ENCODE data around the gene CCL28.

The CCL28 gene

DNA sequence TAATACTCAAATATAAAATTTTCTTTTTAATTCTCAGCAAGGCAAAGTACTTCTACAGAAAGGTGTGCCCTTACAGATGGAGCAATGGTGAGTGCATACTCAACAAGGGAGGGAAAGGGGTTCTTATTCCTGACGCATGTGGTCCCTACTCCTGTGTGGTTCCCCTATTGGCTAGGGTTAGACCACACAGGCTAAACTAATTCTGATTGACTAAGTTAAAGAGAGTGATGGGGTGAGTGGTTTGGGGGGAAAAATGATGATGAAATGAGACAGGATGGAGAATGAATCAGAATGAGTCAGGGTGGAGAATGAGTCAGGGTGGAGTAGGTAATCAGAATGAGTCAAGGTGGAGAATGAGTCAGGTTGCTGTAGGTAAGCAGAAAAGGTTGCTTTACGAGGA, 76.0 kb downstream of the CCL28 start:
- Histone ChIP-seq H3K36me3 (ENCODE audit: insufficient read depth, low read length) (no peaks in the 10 kb centered on the region), H2AFZ (ENCODE audit: low read depth, low read length) (no peak overlapping the region), H3K4me3 (ENCODE audit: low read length) (no peak overlapping the region), H3K9me3 (ENCODE audit: low read length) (peaks cover 1% of the 10 kb centered on the region), H3K4me1 (ENCODE audit: insufficient read depth, low read length) (no peaks in the 10 kb centered on the region), H3K27me3 (ENCODE audit: insufficient read depth, low read length) (peaks cover 4% of the 10 kb centered on the region)

DNA sequence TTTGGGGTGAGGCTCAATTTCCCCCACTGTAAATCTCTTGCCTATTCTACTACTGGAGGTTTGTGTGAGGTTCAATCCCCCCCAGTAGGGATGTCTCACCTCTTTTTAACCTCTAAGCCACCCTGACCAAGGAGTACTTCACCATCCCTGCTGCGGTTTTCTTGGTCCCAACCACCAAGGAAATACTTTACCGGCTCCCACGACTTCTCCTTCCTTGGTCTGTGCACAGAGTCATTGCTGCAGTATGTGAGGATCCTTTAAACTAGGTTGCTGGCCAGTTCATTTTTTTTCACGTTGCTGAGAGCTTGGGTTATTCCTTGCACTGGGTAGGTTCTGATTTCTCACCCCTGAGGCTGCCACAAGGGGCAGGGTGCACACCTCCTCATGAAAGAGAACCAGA, 76.5 kb downstream of the CCL28 start:
- H3K4me1 ChIP-seq (ENCODE audit: insufficient read depth, low read length) = no peaks in the 10 kb centered on the region
- H3K9me3 ChIP-seq (ENCODE audit: low read length) = peaks cover 1% of the 10 kb centered on the region
- no peak overlapping the region for H2AFZ ChIP-seq (ENCODE audit: low read depth, low read length)
- H3K4me3 ChIP-seq (ENCODE audit: low read length) = no peak overlapping the region
- no peaks in the 10 kb centered on the region for H3K36me3 ChIP-seq (ENCODE audit: insufficient read depth, low read length)
- peaks cover 4% of the 10 kb centered on the region for H3K27me3 ChIP-seq (ENCODE audit: insufficient read depth, low read length)

DNA sequence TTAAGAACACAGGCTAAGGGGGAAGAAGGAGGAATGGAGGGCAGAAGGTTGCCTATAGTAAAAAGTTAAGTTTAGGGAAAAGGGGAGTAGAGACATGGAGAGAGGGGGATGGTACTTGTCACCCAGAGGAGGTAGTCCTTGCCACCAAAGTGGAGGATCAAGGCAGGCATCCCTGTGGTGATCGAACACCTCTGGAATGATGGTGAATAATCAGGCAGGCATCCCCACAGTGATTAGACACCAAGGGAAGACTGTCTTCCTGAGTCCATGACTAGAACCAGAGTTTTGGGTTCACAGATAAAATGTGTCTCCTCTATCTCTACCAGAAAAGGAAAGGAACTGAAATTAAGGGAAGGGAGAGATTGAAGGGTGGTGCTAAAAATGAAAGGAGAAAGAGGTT, 79.8 kb downstream of the CCL28 start:
- no peak overlapping the region for H2AFZ ChIP-seq (ENCODE audit: low read depth, low read length)
- peaks cover 3% of the 10 kb centered on the region for H3K9me3 ChIP-seq (ENCODE audit: low read length)
- no peaks in the 10 kb centered on the region for H3K36me3 ChIP-seq (ENCODE audit: insufficient read depth, low read length)
- H3K4me3 ChIP-seq (ENCODE audit: low read length) = no peak overlapping the region
- peaks cover 2% of the 10 kb centered on the region for H3K27me3 ChIP-seq (ENCODE audit: insufficient read depth, low read length)
- H3K4me1 ChIP-seq (ENCODE audit: insufficient read depth, low read length) = no peaks in the 10 kb centered on the region

Measured in neuron (in vitro differentiated cells).